Smooth muscle cell (in vitro differentiated cells): Measurements from ENCODE around the gene LUZP2. TPM values are rescaled to one million over a fixed set of nuclear protein-coding genes. Genes with fewer than 3 reads are reported as not detected.

Source experiments
- DNase-seq: peaks from one replicate; lab custom pipeline; 2025; ENCODE audit not compliant: unreplicated experiment; lab: John Stamatoyannopoulos, UW
- H2AFZ ChIP-seq: fragments of 200-600 bp; sonication (generic); 2 replicates; pipeline ENCODE4 v1.6.0; 2016; ENCODE audit warnings: antibody characterized with exemption, low read depth, mild to moderate bottlenecking
- H3F3A ChIP-seq: fragments of 200-600 bp; sonication (generic); 2 replicates; pipeline ENCODE4 v1.6.0; 2017; ENCODE audit warnings: antibody characterized with exemption, low read depth
- H3K27ac ChIP-seq: fragments of 200-600 bp; sonication (generic); 2 replicates; pipeline ENCODE4 v1.5.1; 2016; ENCODE audit warnings: low read depth, mild to moderate bottlenecking
- H3K27me3 ChIP-seq: fragments of 200-600 bp; sonication (generic); 2 replicates; pipeline ENCODE4 v1.6.1; 2016; ENCODE audit warnings: low read depth, mild to moderate bottlenecking
- H3K36me3 ChIP-seq: fragments of 200-600 bp; sonication (generic); 2 replicates; pipeline ENCODE4 v1.5.1; 2016; ENCODE audit warnings: low read depth
- H3K4me1 ChIP-seq: fragments of 200-600 bp; sonication (generic); 2 replicates; pipeline ENCODE4 v1.5.1; 2016; ENCODE audit warnings: low read depth
- H3K4me2 ChIP-seq: fragments of 200-600 bp; sonication (generic); 2 replicates; pipeline ENCODE4 v1.6.0; 2016; ENCODE audit warnings: mild to moderate bottlenecking
- H3K4me3 ChIP-seq: fragments of 200-600 bp; sonication (generic); 2 replicates; pipeline ENCODE4 v1.5.1; 2016; ENCODE audit warnings: mild to moderate bottlenecking
- H3K79me2 ChIP-seq: fragments of 200-600 bp; sonication (generic); 2 replicates; pipeline ENCODE4 v1.6.0; 2016; ENCODE audit warnings: low read depth, mild to moderate bottlenecking
- H3K9ac ChIP-seq: fragments of 200-600 bp; sonication (generic); 2 replicates; pipeline ENCODE4 v1.6.0; 2016; ENCODE audit warnings: low read depth
- H3K9me3 ChIP-seq: fragments of 200-600 bp; sonication (generic); replicated peaks from 2 replicates; pipeline ENCODE4 v1.5.1; 2016; ENCODE audit warnings: low read depth
- H4K20me1 ChIP-seq: fragments of 200-600 bp; sonication (generic); 2 replicates; pipeline ENCODE4 v1.6.0; 2016; ENCODE audit warnings: low read depth
- WGBS: methylation state at CpG from one replicate; pipeline ENCODE4 v1.1.7; 2016; ENCODE audit warnings: low lambda C conversion rate; 5-methylcytosine and 5-hydroxymethylcytosine counted together
- polyA plus RNA-seq: library from polyadenylated mRNA; unstranded; fragments of >200 nt; fragmentation: Nextera tagmentation; extraction: Ambion mirVana; gene quantifications from 2 replicates; pipeline ENCODE4 v1.2.1, GENCODE V29; 2016
- total RNA-seq: library from RNA; depleted of rRNA; stranded (reverse); fragments of >200 nt; gene quantifications from 2 replicates; pipeline ENCODE4 v1.2.3, GENCODE V29; 2014
- TF ChIP-seq, protein P1 (sequence below): fragments of 200-600 bp; sonication (generic); IDR thresholded peaks from 2 replicates; pipeline ENCODE4 v1.5.1; 2017; ENCODE audit warnings: borderline replicate concordance, mild to moderate bottlenecking, antibody characterized with exemption; ENCODE audit not compliant: insufficient read depth, poor library complexity, severe bottlenecking

LUZP2 gene
- total and polyA plus RNA-seq, 2 experiments from 2014 or later = 1.1 to 1.3 TPM

- DNase-seq = no peak
- Histone ChIP-seq H3F3A (no peaks in the 10 kb centered on the region), H4K20me1 (no peaks in the 10 kb centered on the region), H3K4me1 (no peaks in the 10 kb centered on the region), H3K27me3 (no peaks in the 10 kb centered on the region), H3K27ac (no peak overlapping the region), H3K79me2 (no peaks in the 10 kb centered on the region), H3K4me2 (no peak overlapping the region), H2AFZ (no peak overlapping the region), H3K9me3 (no peaks in the 10 kb centered on the region), H3K36me3 (no peaks in the 10 kb centered on the region), H3K4me3 (no peak overlapping the region), H3K9ac (no peak overlapping the region)
- 88% methylated on average over 2 of the region's 2 CpGs for WGBS
- TF ChIP-seq, protein P1, sequence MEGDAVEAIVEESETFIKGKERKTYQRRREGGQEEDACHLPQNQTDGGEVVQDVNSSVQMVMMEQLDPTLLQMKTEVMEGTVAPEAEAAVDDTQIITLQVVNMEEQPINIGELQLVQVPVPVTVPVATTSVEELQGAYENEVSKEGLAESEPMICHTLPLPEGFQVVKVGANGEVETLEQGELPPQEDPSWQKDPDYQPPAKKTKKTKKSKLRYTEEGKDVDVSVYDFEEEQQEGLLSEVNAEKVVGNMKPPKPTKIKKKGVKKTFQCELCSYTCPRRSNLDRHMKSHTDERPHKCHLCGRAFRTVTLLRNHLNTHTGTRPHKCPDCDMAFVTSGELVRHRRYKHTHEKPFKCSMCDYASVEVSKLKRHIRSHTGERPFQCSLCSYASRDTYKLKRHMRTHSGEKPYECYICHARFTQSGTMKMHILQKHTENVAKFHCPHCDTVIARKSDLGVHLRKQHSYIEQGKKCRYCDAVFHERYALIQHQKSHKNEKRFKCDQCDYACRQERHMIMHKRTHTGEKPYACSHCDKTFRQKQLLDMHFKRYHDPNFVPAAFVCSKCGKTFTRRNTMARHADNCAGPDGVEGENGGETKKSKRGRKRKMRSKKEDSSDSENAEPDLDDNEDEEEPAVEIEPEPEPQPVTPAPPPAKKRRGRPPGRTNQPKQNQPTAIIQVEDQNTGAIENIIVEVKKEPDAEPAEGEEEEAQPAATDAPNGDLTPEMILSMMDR = no peak
Measured at GRCh38 chr11:24842308-24842707, 345.5 kb downstream of the LUZP2 start.

DNA sequence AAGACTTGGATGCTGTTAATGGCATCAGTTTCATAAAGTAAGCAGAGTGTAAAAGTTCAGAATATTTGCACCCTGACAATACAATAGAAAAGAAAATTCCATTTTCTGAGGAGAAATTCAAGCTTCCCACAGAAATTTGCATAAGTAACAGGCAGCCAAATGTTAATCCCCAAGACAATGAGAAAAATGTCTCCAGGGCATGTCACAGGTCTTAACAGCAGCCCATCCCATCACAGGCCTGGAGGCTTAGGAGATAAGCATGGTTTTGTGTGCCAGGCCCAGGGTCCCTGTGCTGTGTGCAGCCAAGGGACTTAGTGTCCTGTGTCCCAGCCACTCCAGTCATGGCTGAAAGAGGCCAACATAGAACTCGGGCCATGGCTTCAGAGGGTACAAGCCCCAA is 347.6 kb downstream of the LUZP2 start:
- DNase-seq = no peak
- no peaks in the 10 kb centered on the region for H3K4me1 ChIP-seq
- H3K9me3 ChIP-seq = no peaks in the 10 kb centered on the region
- H3K36me3 ChIP-seq = no peaks in the 10 kb centered on the region
- no peak overlapping the region for H3K4me3 ChIP-seq
- TF ChIP-seq, protein P1 = no peak
- H3K4me2 ChIP-seq = no peak overlapping the region
- no peak overlapping the region for H2AFZ ChIP-seq
- no peak overlapping the region for H3K9ac ChIP-seq
- H3F3A ChIP-seq = no peaks in the 10 kb centered on the region
- no peaks in the 10 kb centered on the region for H3K79me2 ChIP-seq
- H3K27ac ChIP-seq = no peak overlapping the region
- no peaks in the 10 kb centered on the region for H3K27me3 ChIP-seq
- 84% methylated on average over 1 of the region's 1 CpG for WGBS
- no peaks in the 10 kb centered on the region for H4K20me1 ChIP-seq

- H3K27me3 ChIP-seq = no peaks in the 10 kb centered on the region
- H4K20me1 ChIP-seq = no peaks in the 10 kb centered on the region
- H3K27ac ChIP-seq = no peak overlapping the region
- H3K36me3 ChIP-seq = no peaks in the 10 kb centered on the region
- no peak overlapping the region for H2AFZ ChIP-seq
- H3K4me3 ChIP-seq = no peak overlapping the region
- no peak overlapping the region for H3K4me2 ChIP-seq
- H3K79me2 ChIP-seq = no peaks in the 10 kb centered on the region
- no peaks in the 10 kb centered on the region for H3K9me3 ChIP-seq
- no peaks in the 10 kb centered on the region for H3F3A ChIP-seq
- H3K4me1 ChIP-seq = no peaks in the 10 kb centered on the region
- H3K9ac ChIP-seq = no peak overlapping the region
- no peak for DNase-seq
- TF ChIP-seq, protein P1 = no peak
- 95% methylated on average over 1 of the region's 1 CpG for WGBS
Measured at GRCh38 chr11:24848857-24849256, 352.0 kb downstream of the LUZP2 start.

DNA sequence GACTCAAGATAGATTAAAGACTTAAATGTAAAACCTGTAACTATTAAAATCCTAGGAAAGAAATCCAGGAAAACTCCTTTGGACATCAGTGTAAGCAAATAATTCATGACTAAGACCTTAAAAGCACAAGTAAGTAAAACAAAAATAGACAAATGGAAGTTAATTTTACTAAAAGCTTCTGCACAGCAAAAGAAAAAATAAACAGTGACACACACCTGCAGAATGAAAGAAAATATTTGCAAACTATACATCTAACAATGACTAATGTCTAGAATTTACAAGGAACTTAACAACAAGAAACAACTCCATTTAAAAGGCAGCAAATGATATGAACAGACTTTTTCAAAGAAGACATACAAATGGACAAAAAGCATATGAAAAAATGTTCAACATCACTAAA is 359.1 kb downstream of the LUZP2 start:
- Histone ChIP-seq H3K4me3 (no peak overlapping the region), H3K36me3 (no peaks in the 10 kb centered on the region), H3K4me1 (no peaks in the 10 kb centered on the region), H3K27ac (no peak overlapping the region), H3K27me3 (no peaks in the 10 kb centered on the region), H3K4me2 (no peak overlapping the region), H3K9ac (no peak overlapping the region), H2AFZ (no peak overlapping the region), H3F3A (no peaks in the 10 kb centered on the region), H4K20me1 (no peaks in the 10 kb centered on the region), H3K79me2 (no peaks in the 10 kb centered on the region), H3K9me3 (no peaks in the 10 kb centered on the region)
- DNase-seq = no peak
- TF ChIP-seq, protein P1 = no peak
